Erythroblast (primary cell): ENCODE measurements around the gene RAC2.
"Not testable (repeated sequence)": the region's sequence is repeated elsewhere in the genome, so short reads cannot be mapped to it uniquely, and the experiment has no call there.

Source experiments
- DNase-seq, 2 experiments: peaks; one replicate each; lab custom pipeline; 2025; lab: John Stamatoyannopoulos, UW
- GATA1 ChIP-seq: IDR thresholded peaks from 2 replicates; pipeline ENCODE4 v1.6.1; 2011; ENCODE audit warnings: low read depth, mild to moderate bottlenecking, control low read depth, low read length, moderate library complexity
- POLR2A ChIP-seq: IDR thresholded peaks from 2 replicates; pipeline ENCODE4 v1.6.1; 2011; ENCODE audit warnings: mild to moderate bottlenecking, low read length

RAC2 gene

DNA sequence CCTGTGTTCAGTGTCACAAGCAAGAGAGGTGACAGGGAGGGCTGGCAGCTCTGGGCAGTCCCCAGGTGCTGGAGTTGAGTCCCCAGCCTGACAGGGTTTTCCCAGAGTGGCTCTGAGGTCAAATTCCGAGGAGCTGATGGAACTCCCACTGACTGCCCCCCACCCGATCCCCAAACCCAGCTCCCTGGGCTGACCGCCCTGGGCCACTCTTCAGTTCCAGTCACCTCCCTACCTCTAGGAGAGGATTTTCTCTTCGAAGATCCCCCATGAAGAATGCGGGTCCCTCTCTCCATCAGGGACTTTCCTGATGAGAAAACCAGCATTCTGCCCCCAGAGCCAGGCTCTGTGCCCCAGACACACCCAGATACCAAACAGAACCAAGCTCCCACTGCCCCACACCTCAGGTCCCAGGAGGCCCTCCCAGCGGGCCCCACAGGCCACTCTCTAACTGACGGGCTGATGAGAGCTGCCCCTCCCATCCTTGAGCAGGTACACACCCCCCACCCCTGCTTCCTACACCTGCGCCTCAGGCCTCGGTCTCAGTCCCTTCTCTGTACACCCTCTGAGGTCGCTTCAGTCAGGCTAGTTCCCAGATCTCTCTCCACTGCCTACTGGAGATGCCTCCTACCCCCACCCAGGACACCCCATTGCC, 12.1 kb upstream of the RAC2 start:
- no peak for DNase-seq
- TF ChIP-seq POLR2A: no peak
- no peak for TF ChIP-seq GATA1

DNA sequence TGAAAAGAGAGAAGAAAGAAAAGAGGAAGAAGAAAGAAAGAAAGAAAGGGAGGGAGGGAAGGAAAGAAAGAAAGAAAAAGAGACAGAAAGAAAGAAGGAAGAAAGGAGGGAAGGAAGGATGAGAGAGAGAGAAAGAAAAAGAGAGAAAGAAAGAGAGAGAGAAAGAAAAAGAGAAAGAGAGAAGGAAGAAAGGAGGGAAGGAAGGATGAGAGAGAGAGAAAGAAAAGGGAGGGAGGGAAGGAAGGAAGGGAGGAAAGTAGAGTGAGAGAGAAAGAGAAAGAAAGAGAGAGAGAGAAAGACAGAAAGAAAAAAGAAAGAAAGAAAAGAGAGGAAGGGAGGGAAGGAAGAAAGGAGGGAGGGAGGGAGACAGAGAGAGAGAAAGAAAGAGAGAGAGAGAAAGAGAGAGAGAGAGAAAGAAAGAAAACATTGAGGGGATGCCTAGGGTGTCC, 11.5 kb upstream of the RAC2 start:
- TF ChIP-seq GATA1 (no peak), POLR2A (no peak)
- DNase-seq: no peak

DNA sequence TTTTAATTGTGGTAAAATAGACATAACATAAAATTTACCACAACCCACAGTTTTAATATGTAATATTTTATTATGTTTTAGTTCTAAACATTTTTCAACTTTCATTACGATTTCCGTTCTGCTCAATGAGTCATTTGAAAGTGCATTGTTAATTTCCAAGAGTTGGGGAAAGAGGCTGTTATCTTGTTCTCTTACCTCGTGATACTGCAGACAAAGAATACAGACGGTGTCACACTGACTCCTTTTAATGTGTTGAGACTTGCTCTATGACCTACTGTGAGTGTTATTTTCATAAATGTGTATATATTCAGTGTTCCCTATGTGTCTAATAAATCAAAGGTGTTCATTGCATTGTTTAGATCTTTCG, 10.8 kb upstream of the RAC2 start:
- TF ChIP-seq GATA1 (no peak), POLR2A (peak; percentile 31)
- DNase-seq: peak in 1 of 2 experiments; percentile 40

- DNase-seq: peak; percentile 32 to 46
- TF ChIP-seq GATA1 (no peak), POLR2A (no peak)
Observed at GRCh38 chr22:37254209-37254866, 10.3 kb upstream of the RAC2 start.

GRCh38 chr22:37253126-37253660, 9.1 kb upstream of the RAC2 start:
- TF ChIP-seq GATA1: no peak
- TF ChIP-seq POLR2A: no peak
- no peak for DNase-seq

DNA sequence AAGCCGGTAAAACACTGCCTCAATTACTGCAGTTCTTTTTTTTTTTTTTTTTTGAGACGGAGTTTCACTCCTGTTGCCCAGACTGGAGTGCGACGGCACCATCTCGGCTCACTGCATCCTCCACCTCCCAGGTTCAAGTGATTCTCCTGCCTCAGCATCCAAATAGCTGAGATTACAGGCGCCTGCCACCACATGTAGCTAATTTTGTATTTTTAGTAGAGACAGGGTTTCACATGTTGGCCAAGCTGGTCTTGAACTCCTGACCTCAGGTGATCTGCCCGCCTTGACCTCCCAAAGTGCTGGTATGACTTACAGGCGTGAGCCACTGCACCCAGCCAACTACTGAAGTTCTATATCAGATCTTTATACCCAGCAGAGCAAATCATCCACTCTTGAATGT, 7.8 kb upstream of the RAC2 start:
- not testable (repeated sequence) for DNase-seq

GRCh38 chr22:37249986-37250385, 5.9 kb upstream of the RAC2 start:
- no peak for DNase-seq

GRCh38 chr22:37248251-37248650, 4.2 kb upstream of the RAC2 start:
- no peak for TF ChIP-seq GATA1
- TF ChIP-seq POLR2A: no peak
- DNase-seq: no peak

More at GRCh38 chr22:37249986-37250385, 5.9 kb upstream of the RAC2 start:
- no peak for TF ChIP-seq POLR2A
- TF ChIP-seq GATA1: no peak

GRCh38 chr22:37245740-37246139, 1.7 kb upstream of the RAC2 start:
- DNase-seq: no peak

GRCh38 chr22:37244922-37245722, 1.1 kb upstream of the RAC2 start:
- no peak for TF ChIP-seq POLR2A
- no peak for TF ChIP-seq GATA1
- no peak for DNase-seq

More at GRCh38 chr22:37245740-37246139, 1.7 kb upstream of the RAC2 start:
- no peak for TF ChIP-seq POLR2A
- TF ChIP-seq GATA1: no peak

DNA sequence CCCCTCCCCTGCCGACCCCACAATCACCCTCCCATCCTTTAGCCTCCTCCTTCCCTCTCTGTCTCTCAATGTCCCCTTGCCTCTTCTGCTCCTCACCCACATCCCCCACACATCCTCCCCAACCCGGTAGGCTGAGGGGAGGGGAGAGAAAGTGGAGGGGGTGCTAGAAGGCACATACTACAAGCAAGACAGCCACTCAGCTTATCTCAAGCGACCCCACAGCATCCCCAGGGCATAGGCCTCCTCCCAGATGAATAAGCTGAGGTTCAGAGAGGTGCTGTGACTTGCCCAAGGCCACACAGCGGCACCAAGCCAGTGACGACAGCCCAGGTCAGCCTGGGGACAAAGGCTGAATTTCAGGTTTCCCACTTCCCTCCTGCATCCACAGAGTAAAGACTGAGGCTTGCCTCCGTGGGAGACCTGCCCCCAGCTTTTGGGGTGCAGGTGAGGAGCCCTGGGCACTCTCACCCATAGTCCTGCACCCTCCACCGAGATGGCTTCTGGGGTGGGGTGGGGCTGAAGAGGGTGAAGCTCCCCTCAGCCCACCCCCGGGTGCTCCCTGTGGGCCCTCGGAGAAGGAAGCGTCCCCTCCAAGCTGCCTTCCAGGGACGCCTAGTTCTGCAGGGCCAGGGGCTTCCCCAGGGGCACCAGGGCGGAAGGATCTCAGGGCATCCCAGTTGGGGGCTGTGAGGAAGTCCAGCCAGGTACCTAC, 511 bp downstream of the RAC2 start:
- DNase-seq: peak; percentile 42 to 44
- TF ChIP-seq GATA1 (no peak), POLR2A (no peak)

DNA sequence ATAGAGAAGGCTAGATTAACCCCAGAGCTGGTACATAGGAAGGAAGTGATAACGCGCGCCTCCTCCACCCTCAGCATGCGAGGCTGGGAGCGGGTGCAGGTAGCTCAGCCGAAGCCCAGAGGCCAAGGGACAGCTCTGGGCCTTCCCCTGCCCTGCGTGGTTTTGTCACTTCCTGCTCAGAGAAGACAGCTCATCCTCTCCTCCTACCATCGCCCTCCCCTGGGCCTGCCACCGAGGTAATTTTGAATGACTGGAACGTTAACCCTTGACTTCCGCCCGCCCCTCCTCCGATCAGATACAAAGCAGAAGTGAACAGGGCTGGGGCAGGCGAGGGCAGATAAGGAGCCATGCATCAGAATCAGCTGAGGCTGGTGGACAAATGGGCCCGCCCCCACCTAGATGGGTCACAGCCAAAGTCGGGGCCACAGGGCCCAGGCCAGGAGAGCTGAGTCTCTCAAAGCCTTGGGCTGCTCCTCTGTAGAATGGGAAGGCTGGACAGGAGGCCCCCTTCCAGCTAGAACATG, 1.6 kb downstream of the RAC2 start:
- DNase-seq: peak; percentile 96 to 98
- peak; percentile 91 for TF ChIP-seq GATA1
- peak; percentile 92 for TF ChIP-seq POLR2A

GRCh38 chr22:37241351-37242142, 2.5 kb downstream of the RAC2 start:
- TF ChIP-seq POLR2A: no peak
- no peak for TF ChIP-seq GATA1
- DNase-seq: peak; percentile 55 to 69
